HG03060 (cell line): ENCODE measurements around the gene PDLIM1.
A peak's percentile ranks its signal among the peaks of the same experiment; 100 is the strongest.

Experiments used
- ATAC-seq: cut with Tn5 transposase; IDR thresholded peaks from one replicate; pipeline ENCODE4 v1.9.1; 2021; ENCODE audit warnings: low read depth, moderate number of reproducible peaks; ENCODE audit not compliant: unreplicated experiment

Gene PDLIM1

GRCh38 chr10:95266674-95267095 lies 24.1 kb downstream of the PDLIM1 start:
- ATAC-seq, result peak; percentile 83

- ATAC-seq, result no peak
Measured at GRCh38 chr10:95265572-95265971, 25.2 kb downstream of the PDLIM1 start.

GRCh38 chr10:95264227-95265051 lies 26.4 kb downstream of the PDLIM1 start:
- no peak for ATAC-seq

GRCh38 chr10:95263864-95264226 lies 27.0 kb downstream of the PDLIM1 start:
- no peak for ATAC-seq

- ATAC-seq, result no peak
Measured at GRCh38 chr10:95262763-95263518, 27.9 kb downstream of the PDLIM1 start.

GRCh38 chr10:95261926-95262325 lies 28.9 kb downstream of the PDLIM1 start:
- ATAC-seq, result no peak

- ATAC-seq, result no peak
Measured at GRCh38 chr10:95260909-95261552, 29.8 kb downstream of the PDLIM1 start.

- no peak for ATAC-seq
Measured at GRCh38 chr10:95260397-95260881, 30.4 kb downstream of the PDLIM1 start.

- ATAC-seq, result no peak
Measured at GRCh38 chr10:95257849-95258248, 33.0 kb downstream of the PDLIM1 start.

- no peak for ATAC-seq
Measured at GRCh38 chr10:95256268-95256667, 34.5 kb downstream of the PDLIM1 start.

GRCh38 chr10:95254629-95255028 lies 36.2 kb downstream of the PDLIM1 start:
- ATAC-seq, result no peak

- ATAC-seq, result no peak
Measured at GRCh38 chr10:95253686-95254085, 37.1 kb downstream of the PDLIM1 start.

GRCh38 chr10:95253007-95253406 lies 37.8 kb downstream of the PDLIM1 start:
- no peak for ATAC-seq

GRCh38 chr10:95250856-95251255 lies 39.9 kb downstream of the PDLIM1 start:
- no peak for ATAC-seq

GRCh38 chr10:95249467-95249866 lies 41.3 kb downstream of the PDLIM1 start:
- no peak for ATAC-seq

GRCh38 chr10:95248989-95249388 lies 41.8 kb downstream of the PDLIM1 start:
- ATAC-seq, result no peak

- no peak for ATAC-seq
Measured at GRCh38 chr10:95247881-95248583, 42.8 kb downstream of the PDLIM1 start.

- no peak for ATAC-seq
Measured at GRCh38 chr10:95247200-95247880, 43.5 kb downstream of the PDLIM1 start.

GRCh38 chr10:95246582-95247051 lies 44.2 kb downstream of the PDLIM1 start:
- ATAC-seq, result no peak
